GM13977 (cell line): ENCODE data around the gene L3MBTL4.
A peak's percentile ranks its signal among the peaks of the same experiment; 100 is the strongest.

Experiments
- DNase-seq: peaks from one replicate; pipeline ENCODE4 v3.0.0; 2012; ENCODE audit warnings: low spot score
- CTCF ChIP-seq: IDR thresholded peaks from 2 replicates; pipeline ENCODE4 v1.5.1; 2012; ENCODE audit warnings: mild to moderate bottlenecking, control low read depth; ENCODE audit not compliant: insufficient read depth; ENCODE audit errors: extremely low read depth, missing control alignments
- in situ Hi-C: fragments of 300-500 bp; cut with MboI; formaldehyde crosslinking; loops from one replicate; pipeline ENCODE4 v1.12.0; 2022; ENCODE audit warnings: low sequenced_read_pairs, low pct_unique_long_range_greater_than_20kb, mixed read lengths, inconsistent platforms; ENCODE audit not compliant: unreplicated experiment

Gene L3MBTL4

DNA sequence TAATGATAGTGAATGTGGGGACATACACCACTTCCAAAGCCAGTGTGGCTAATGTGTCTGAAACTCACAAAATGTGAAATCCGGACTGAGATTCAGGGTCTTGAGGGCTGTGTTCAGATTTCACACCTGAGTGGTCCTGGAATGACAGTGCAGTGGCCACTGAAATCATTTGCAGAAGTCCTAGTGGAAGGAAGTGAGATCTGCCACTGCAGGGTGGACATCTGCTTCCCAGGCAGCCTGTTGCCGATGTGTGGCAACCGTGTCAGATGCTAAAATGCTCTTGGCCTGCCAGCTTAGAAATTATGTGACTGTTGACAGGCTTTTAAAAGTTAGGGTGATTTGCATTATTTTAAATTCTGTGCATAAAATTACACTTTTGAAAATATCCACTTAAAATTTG is 441.6 kb downstream of the L3MBTL4 start:
- DNase-seq = no peak
- in situ Hi-C loops = no loop called here
- TF ChIP-seq CTCF = no peak

GRCh38 chr18:5972298-5972697 is 442.4 kb downstream of the L3MBTL4 start:
- in situ Hi-C loops = no loop called here
- no peak for TF ChIP-seq CTCF
- peak; percentile 46 for DNase-seq

DNA sequence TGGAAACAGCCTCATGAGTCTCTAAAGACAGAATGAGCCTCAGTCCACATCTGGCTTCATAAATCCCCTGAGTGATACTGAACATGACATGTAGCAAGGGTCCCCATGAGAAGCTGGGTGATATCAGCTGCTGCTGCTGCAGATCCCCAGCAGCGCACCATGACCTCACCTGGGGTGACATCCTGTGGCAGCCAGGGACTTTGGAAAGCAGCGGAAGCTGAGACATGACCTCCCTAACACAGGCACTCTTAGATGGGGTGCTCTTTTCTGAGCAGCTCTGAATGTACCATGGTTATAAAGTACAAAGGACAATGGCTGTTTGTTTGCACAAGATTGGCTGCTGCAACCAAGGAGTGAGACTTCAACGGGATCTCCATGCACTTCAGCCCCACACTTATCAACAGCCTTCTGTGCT is 444.7 kb downstream of the L3MBTL4 start:
- in situ Hi-C loops = no loop called here
- DNase-seq = no peak
- TF ChIP-seq CTCF = no peak

- no peak for TF ChIP-seq CTCF
- DNase-seq = no peak
- in situ Hi-C loops = no loop called here
Measured at GRCh38 chr18:5969355-5969988, 445.2 kb downstream of the L3MBTL4 start.

DNA sequence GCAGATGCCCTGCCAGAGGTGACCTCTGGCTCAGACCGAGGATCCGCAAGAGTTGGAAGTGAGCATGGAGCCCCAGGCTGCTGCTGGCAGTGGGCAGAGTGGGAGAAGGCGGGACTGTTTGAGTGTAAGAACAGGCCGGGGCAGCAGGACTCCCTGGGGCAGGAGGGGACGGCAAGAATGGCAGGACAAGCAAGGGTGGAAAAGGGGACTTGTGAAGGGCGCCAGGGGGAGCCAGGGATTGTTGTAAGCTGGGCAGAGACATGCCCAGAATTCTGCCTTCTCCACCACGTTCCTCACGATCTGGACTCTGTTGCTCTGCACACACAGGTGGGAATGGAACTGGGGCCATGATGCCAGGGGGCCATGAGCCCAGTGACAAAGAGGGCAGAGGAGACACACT is 447.0 kb downstream of the L3MBTL4 start:
- DNase-seq = no peak
- no peak for TF ChIP-seq CTCF
- in situ Hi-C loops = no loop called here

GRCh38 chr18:5967007-5967406 is 447.7 kb downstream of the L3MBTL4 start:
- in situ Hi-C loops = no loop called here
- DNase-seq = no peak
- TF ChIP-seq CTCF = no peak
